T-cell (primary cell): ENCODE measurements around the gene UBFD1. TPM values are rescaled to one million over a fixed set of nuclear protein-coding genes. Genes with fewer than 3 reads are reported as not detected.
"Not testable (repeated sequence)": the region's sequence is repeated elsewhere in the genome, so short reads cannot be mapped to it uniquely, and the experiment has no call there.

Source experiments
- ATAC-seq, 4 experiments: fragments of 200-7000 bp in 3 of 4; fragments of 150-1000 bp in 1 of 4; cut with Tn5 transposase; replicated peaks in 1 of 4; 1 replicate in 3 of 4; 2 replicates in 1 of 4; pipeline ENCODE4 v1.10.0; 2021; ENCODE audit warnings: moderate library complexity in 3 of 4, mild to moderate bottlenecking in 2 of 4, moderate number of reproducible peaks in 1 of 4
- CTCF ChIA-PET, 2 donors: fragments of 300-600 bp; sonication (Branson Sonifier 250); formaldehyde crosslinking; loops; one replicate each; lab custom pipeline; 2022; ENCODE audit warnings: antibody characterized with exemption in 2 of 2; lab: Charles Lee
- POLR2A ChIA-PET, 2 donors: fragments of 300-600 bp; sonication (Branson Sonifier 250); formaldehyde crosslinking; loops; one replicate each; lab custom pipeline; 2022; ENCODE audit warnings: antibody characterized with exemption in 2 of 2; lab: Charles Lee
- DNase-seq, 35 experiments: peaks; one replicate each; pipeline versions ENCODE4 v3.0.0 to v3.0.0-alpha.2; 2013 to 2023
- H3K27ac ChIP-seq: one replicate; pipeline ENCODE4 v1.5.1; 2013; ENCODE audit warnings: low read length
- H3K27me3 ChIP-seq, 2 experiments: replicated peaks in 1 of 2; 1 replicate in 1 of 2; 2 replicates in 1 of 2; pipeline versions ENCODE4 v1.6.1 to v1.7.0; 2013; ENCODE audit warnings: low read length in 1 of 2, mixed read lengths in 1 of 2; ENCODE audit not compliant: control insufficient read depth in 2 of 2, insufficient read depth in 2 of 2; ENCODE audit errors: extremely low read depth in 1 of 2
- H3K36me3 ChIP-seq, 2 donors: 1 replicate in 1 of 2; 2 replicates in 1 of 2; pipeline versions ENCODE4 v1.6.1 to v1.7.0; 2013; ENCODE audit warnings: low read length in 1 of 2; ENCODE audit not compliant: control insufficient read depth in 2 of 2, insufficient read depth in 1 of 2; ENCODE audit errors: extremely low read depth in 1 of 2
- H3K4me1 ChIP-seq, 2 experiments: 1 replicate in 1 of 2; 2 replicates in 1 of 2; pipeline versions ENCODE4 v1.6.1 to v1.7.0; 2013; ENCODE audit warnings: low read length in 2 of 2, mixed read lengths in 1 of 2; ENCODE audit not compliant: insufficient read depth in 2 of 2, control insufficient read depth in 1 of 2; ENCODE audit errors: extremely low read depth in 1 of 2
- H3K4me3 ChIP-seq, 2 donors: 1 replicate in 1 of 2; 2 replicates in 1 of 2; pipeline versions ENCODE4 v1.5.1 to v1.7.0; 2013; ENCODE audit warnings: mild to moderate bottlenecking in 2 of 2, low read length in 1 of 2, moderate library complexity in 1 of 2; ENCODE audit not compliant: control insufficient read depth in 1 of 2; ENCODE audit errors: extremely low read depth in 1 of 2
- H3K9me3 ChIP-seq: 2 replicates; pipeline ENCODE4 v1.7.0; 2013
- H3K27ac Mint-ChIP-seq, 2 donors: one replicate each; pipeline ENCODE4 v1.8.0; 2020 to 2021; ENCODE audit warnings: mild to moderate bottlenecking in 2 of 2, mixed read lengths in 2 of 2
- H3K27me3 Mint-ChIP-seq, 2 donors: one replicate each; pipeline ENCODE4 v1.8.0; 2021 to 2022; ENCODE audit warnings: mixed read lengths in 2 of 2
- H3K36me3 Mint-ChIP-seq: one replicate; pipeline ENCODE4 v1.8.0; 2021; ENCODE audit warnings: mixed read lengths
- H3K4me1 Mint-ChIP-seq, 3 donors: one replicate each; pipeline ENCODE4 v1.8.0; 2020 to 2022; ENCODE audit warnings: mixed read lengths in 3 of 3, mild to moderate bottlenecking in 1 of 3
- H3K4me3 Mint-ChIP-seq, 3 donors: one replicate each; pipeline ENCODE4 v1.8.0; 2020 to 2022; ENCODE audit warnings: mild to moderate bottlenecking in 3 of 3, mixed read lengths in 3 of 3, moderate library complexity in 3 of 3
- H3K9me3 Mint-ChIP-seq, 3 donors: one replicate each; pipeline ENCODE4 v1.8.0; 2020 to 2022; ENCODE audit warnings: mixed read lengths in 3 of 3
- WGBS: methylation state at CpG from one replicate; pipeline ENCODE4 v1.1.5; 2013; ENCODE audit warnings: missing lambda C conversion rate; ENCODE audit not compliant: insufficient coverage; 5-methylcytosine and 5-hydroxymethylcytosine counted together
- total RNA-seq, 35 experiments: library from RNA in 6 of 35; stranded (reverse) in 6 of 35; fragments of 120-200 nt in 1 of 35; gene quantifications; one replicate each; pipeline versions ENCODE4 v1.2.1 to v1.2.4 and lab custom pipeline; 2013 to 2026

The UBFD1 gene
- total RNA-seq, 5 donors from 2014 or later (not counting 1 experiment from before 2014, with no cell fraction given) = 43.6 to 49.1 (median 46.3) TPM

DNA sequence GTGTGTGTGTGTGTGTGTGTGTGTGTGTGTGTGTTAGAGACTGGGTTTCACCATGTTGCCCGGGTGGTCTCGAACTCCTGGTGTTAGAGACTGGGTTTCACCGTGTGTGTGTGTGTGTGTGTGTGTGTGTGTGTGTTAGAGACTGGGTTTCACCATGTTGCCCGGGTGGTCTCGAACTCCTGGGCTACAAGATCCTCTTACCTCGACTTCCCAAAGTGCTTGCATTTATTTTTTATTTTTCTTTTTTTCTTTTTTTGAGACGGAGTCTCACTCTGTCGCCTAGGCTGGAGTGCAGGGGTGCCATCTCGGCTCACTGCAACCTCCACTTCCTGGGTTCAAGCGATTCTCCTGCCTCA lies 46.6 kb upstream of the UBFD1 start:
- H3K9me3 Mint-ChIP-seq, DNase-seq, H3K36me3 ChIP-seq, ATAC-seq, H3K27me3 ChIP-seq, CTCF ChIA-PET, H3K36me3 Mint-ChIP-seq, H3K27me3 Mint-ChIP-seq, H3K27ac ChIP-seq, H3K9me3 ChIP-seq: not testable (repeated sequence)
- peaks cover 5 to 65% of the 10 kb centered on the region in 2 experiments for H3K4me1 ChIP-seq
- H3K4me3 ChIP-seq = peak overlapping the region; percentile 53 to 70
- WGBS = 89% methylated on average over 3 of the region's 10 CpGs
- H3K4me3 Mint-ChIP-seq = peak overlapping the region; percentile 82 to 90 (median 84)
- H3K27ac Mint-ChIP-seq = peak overlapping the region in 1 of 2 donors; percentile 74
- peaks cover 55 to 74% (median 71%) of the 10 kb centered on the region in 3 donors for H3K4me1 Mint-ChIP-seq
- POLR2A ChIA-PET = interaction anchor here in 1 of 2 donors (0.5 kb wide), 1 partner anchor 74 kb away, joined by 3 read pairs; no protein-coding TSS in a partner anchor

- no peak for ATAC-seq
- Histone ChIP-seq H3K27ac (no peak overlapping the region), H3K4me3 (no peak overlapping the region), H3K36me3 (no peaks in the 10 kb centered on the region), H3K9me3 (no peaks in the 10 kb centered on the region), H3K4me1 (peaks cover 3 to 64% of the 10 kb centered on the region in 2 experiments), H3K27me3 (no peaks in the 10 kb centered on the region)
- Mint-ChIP-seq H3K4me3 (peak overlapping the region; percentile 82 to 90 (median 84)), H3K27ac (no peak overlapping the region), H3K36me3 (peaks cover 6% of the 10 kb centered on the region), H3K9me3 (no peaks in the 10 kb centered on the region), H3K27me3 (no peaks in the 10 kb centered on the region), H3K4me1 (peaks cover 55 to 73% (median 71%) of the 10 kb centered on the region in 3 donors)
- POLR2A ChIA-PET = no interaction called here
- 70% methylated on average over 2 of the region's 7 CpGs for WGBS
- DNase-seq = no peak
- CTCF ChIA-PET = no interaction called here
Observed at GRCh38 chr16:23511731-23512130, 45.8 kb upstream of the UBFD1 start.

DNA sequence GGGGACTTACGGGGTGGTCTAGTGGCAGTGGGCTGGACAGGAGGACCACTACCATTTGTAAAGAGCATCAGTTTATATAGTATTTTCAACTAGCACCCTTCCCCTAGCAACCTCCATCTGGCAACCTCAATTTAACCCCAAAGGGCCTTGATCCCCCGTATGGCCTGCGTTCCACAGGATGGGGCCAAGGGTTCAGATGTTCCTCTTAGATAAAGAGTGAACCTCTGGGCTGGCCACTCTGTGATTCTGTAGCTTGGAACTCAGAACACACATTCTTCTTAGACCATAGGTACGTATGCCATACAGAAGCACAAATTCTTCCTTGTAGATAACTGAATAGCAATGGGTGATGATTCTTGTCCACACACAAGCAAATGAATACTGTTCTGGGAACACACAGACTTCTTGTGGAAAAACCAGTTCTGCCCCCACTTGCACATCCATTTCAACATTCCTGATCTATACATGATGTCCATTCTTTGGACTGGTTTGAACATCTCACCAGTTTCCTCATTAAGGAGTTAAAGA lies 45.3 kb upstream of the UBFD1 start:
- CTCF ChIA-PET = no interaction called here
- peaks cover 52 to 69% (median 68%) of the 10 kb centered on the region in 3 donors for H3K4me1 Mint-ChIP-seq
- no peak for DNase-seq

GRCh38 chr16:23514381-23515152 lies 43.0 kb upstream of the UBFD1 start:
- 0% methylated on average over 2 of the region's 7 CpGs for WGBS
- Mint-ChIP-seq H3K4me3 (peak overlapping the region in 1 of 3 donors; percentile 57), H3K4me1 (peaks cover 39 to 60% (median 51%) of the 10 kb centered on the region in 3 donors), H3K27me3 (no peaks in the 10 kb centered on the region), H3K27ac (peak overlapping the region; percentile 65 to 88), H3K9me3 (no peaks in the 10 kb centered on the region), H3K36me3 (peaks cover 5% of the 10 kb centered on the region)
- Histone ChIP-seq H3K4me1 (peaks cover 3 to 42% of the 10 kb centered on the region in 2 experiments), H3K9me3 (no peaks in the 10 kb centered on the region), H3K27ac (peak overlapping the region; percentile 1), H3K27me3 (no peaks in the 10 kb centered on the region), H3K4me3 (no peak overlapping the region), H3K36me3 (no peaks in the 10 kb centered on the region)
- DNase-seq (peak in 17 of 35 experiments; percentile 10 to 63 (median 18)), ATAC-seq (peak; percentile 17 to 34 (median 32))
- POLR2A ChIA-PET = no interaction called here
- CTCF ChIA-PET = no interaction called here

More for the DNA sequence above, 45.3 kb upstream of the UBFD1 start:
- Mint-ChIP-seq H3K27me3 (no peaks in the 10 kb centered on the region), H3K9me3 (no peaks in the 10 kb centered on the region), H3K4me3 (no peak overlapping the region), H3K36me3 (peaks cover 6% of the 10 kb centered on the region), H3K27ac (no peak overlapping the region)
- Histone ChIP-seq H3K9me3 (no peaks in the 10 kb centered on the region), H3K4me1 (peaks cover 3 to 61% of the 10 kb centered on the region in 2 experiments), H3K27ac (no peak overlapping the region), H3K36me3 (no peaks in the 10 kb centered on the region), H3K4me3 (no peak overlapping the region), H3K27me3 (no peaks in the 10 kb centered on the region)
- 86% methylated on average over 2 of the region's 4 CpGs for WGBS
- POLR2A ChIA-PET = no interaction called here
- ATAC-seq = no peak

GRCh38 chr16:23515881-23516280 lies 41.6 kb upstream of the UBFD1 start:
- no peak for ATAC-seq
- ChIA-PET POLR2A (interaction anchor here in 1 of 2 donors (0.6 kb wide), 1 partner anchor 1806 kb away, joined by 4 read pairs; no protein-coding TSS in a partner anchor), CTCF (interaction anchor here in 1 of 2 donors (0.6 kb wide), 1 partner anchor 25 kb away, joined by 5 read pairs; no protein-coding TSS in a partner anchor)
- Mint-ChIP-seq H3K27ac (peak overlapping the region; percentile 48 to 75), H3K27me3 (no peaks in the 10 kb centered on the region), H3K9me3 (no peaks in the 10 kb centered on the region), H3K4me3 (peak overlapping the region in 1 of 3 donors; percentile 28), H3K36me3 (peaks cover 6% of the 10 kb centered on the region), H3K4me1 (peaks cover 35 to 54% (median 43%) of the 10 kb centered on the region in 3 donors)
- 100% methylated on average over 1 of the region's 5 CpGs for WGBS
- peaks cover 0 to 37% of the 10 kb centered on the region in 2 experiments for H3K4me1 ChIP-seq
- DNase-seq = no peak
- H3K27me3 ChIP-seq = no peaks in the 10 kb centered on the region
- no peaks in the 10 kb centered on the region for H3K36me3 ChIP-seq
- no peak overlapping the region for H3K4me3 ChIP-seq
- H3K9me3 ChIP-seq = no peaks in the 10 kb centered on the region
- H3K27ac ChIP-seq = no peak overlapping the region

GRCh38 chr16:23516366-23517137 lies 41.0 kb upstream of the UBFD1 start:
- H3K9me3 Mint-ChIP-seq = no peaks in the 10 kb centered on the region
- ATAC-seq (no peak), DNase-seq (peak in 1 of 35 experiments; percentile 33)
- H3K4me1 Mint-ChIP-seq = peaks cover 32 to 51% (median 36%) of the 10 kb centered on the region in 3 donors
- peaks cover 0 to 34% of the 10 kb centered on the region in 2 experiments for H3K4me1 ChIP-seq
- H3K4me3 ChIP-seq = no peak overlapping the region
- H3K27ac Mint-ChIP-seq = peak overlapping the region; percentile 29 to 48
- ChIA-PET POLR2A (no interaction called here), CTCF (no interaction called here)
- H3K27ac ChIP-seq = no peak overlapping the region
- WGBS = 50% methylated on average over 1 of the region's 4 CpGs
- peaks cover 8% of the 10 kb centered on the region for H3K36me3 Mint-ChIP-seq
- H3K27me3 Mint-ChIP-seq = no peaks in the 10 kb centered on the region
- no peaks in the 10 kb centered on the region for H3K27me3 ChIP-seq
- no peaks in the 10 kb centered on the region for H3K9me3 ChIP-seq
- H3K36me3 ChIP-seq = peaks cover 0 to under 1% of the 10 kb centered on the region in 2 donors
- no peak overlapping the region for H3K4me3 Mint-ChIP-seq
